ENCODE measurements around the gene C2orf76. TPM values are rescaled to one million over a fixed set of nuclear protein-coding genes. Genes with fewer than 3 reads are reported as not detected.

The C2orf76 gene
- total and polyA plus RNA-seq, 7 donors = 11.1 to 26.4 (median 17.6) TPM

DNA sequence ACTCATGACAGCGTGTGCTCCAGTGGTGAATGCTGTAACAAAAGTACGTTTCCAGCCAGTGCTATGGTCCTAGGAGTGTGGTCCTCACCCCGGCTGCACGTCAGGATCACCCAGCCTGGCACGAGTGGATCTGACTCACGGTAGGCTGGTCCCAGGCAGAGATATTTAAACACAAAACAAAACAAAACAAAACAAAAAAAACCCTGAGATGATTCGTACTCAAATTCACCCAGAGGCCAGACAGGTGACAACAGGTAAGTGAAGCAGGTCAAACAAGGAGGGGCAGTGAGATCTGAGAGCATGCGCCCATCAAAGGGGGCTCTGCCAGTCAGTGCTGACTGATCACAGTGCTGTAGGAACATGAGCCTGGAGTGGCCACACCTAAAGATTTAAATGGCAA, 43.2 kb downstream of the C2orf76 start:
- Histone ChIP-seq H3K36me3 (no peaks in the 10 kb centered on the region), H3K9me3 (no peaks in the 10 kb centered on the region), H3K4me3 (no peak overlapping the region), H3K4me1 (no peaks in the 10 kb centered on the region), H3K27ac (no peak overlapping the region), H3K27me3 (no peaks in the 10 kb centered on the region)
- no peak for DNase-seq
- intact Hi-C loops (cut with DNase I) = no loop called here
- 68 to 90% methylated on average over 8 of the region's 8 CpGs for WGBS, 2 donors
- no peak for TF ChIP-seq POLR2A (IDR thresholded peaks at IDR 0.05)
- no peak for TF ChIP-seq POLR2AphosphoS5 (IDR thresholded peaks at IDR 0.05)
- no peak for TF ChIP-seq EP300 (IDR thresholded peaks at IDR 0.05)
- TF ChIP-seq, protein P1, sequence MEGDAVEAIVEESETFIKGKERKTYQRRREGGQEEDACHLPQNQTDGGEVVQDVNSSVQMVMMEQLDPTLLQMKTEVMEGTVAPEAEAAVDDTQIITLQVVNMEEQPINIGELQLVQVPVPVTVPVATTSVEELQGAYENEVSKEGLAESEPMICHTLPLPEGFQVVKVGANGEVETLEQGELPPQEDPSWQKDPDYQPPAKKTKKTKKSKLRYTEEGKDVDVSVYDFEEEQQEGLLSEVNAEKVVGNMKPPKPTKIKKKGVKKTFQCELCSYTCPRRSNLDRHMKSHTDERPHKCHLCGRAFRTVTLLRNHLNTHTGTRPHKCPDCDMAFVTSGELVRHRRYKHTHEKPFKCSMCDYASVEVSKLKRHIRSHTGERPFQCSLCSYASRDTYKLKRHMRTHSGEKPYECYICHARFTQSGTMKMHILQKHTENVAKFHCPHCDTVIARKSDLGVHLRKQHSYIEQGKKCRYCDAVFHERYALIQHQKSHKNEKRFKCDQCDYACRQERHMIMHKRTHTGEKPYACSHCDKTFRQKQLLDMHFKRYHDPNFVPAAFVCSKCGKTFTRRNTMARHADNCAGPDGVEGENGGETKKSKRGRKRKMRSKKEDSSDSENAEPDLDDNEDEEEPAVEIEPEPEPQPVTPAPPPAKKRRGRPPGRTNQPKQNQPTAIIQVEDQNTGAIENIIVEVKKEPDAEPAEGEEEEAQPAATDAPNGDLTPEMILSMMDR (IDR thresholded peaks at IDR 0.05) = no peak

DNA sequence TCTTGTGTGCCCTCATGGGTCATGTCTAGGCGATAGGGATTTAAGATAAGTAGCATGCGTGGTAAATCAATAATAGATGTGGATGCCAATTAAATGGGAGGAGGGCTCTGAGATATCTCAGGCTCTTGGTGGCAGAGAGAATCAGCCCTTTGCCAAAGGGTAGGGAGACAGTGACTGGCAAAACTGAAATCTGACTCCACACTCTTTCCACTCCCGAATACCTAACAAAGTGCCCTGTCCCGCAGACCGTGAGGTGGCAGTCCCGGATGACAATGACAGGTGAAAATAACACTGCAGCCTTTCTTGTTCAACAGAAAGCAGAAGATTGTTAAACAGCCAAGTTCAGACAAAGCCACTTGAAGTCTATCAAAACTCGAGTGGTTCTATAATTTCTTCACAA, 47.0 kb downstream of the C2orf76 start:
- no peak for DNase-seq
- Histone ChIP-seq H3K9me3 (no peaks in the 10 kb centered on the region), H3K36me3 (no peaks in the 10 kb centered on the region), H3K4me1 (no peaks in the 10 kb centered on the region), H3K27ac (no peak overlapping the region), H3K27me3 (no peaks in the 10 kb centered on the region), H3K4me3 (no peak overlapping the region)
- WGBS, 2 donors = 63 to 90% methylated on average over 7 of the region's 7 CpGs
- intact Hi-C loops (cut with DNase I) = no loop called here
- no peak for TF ChIP-seq POLR2AphosphoS5 (IDR thresholded peaks at IDR 0.05)
- no peak for TF ChIP-seq EP300 (IDR thresholded peaks at IDR 0.05)
- TF ChIP-seq, protein P1 (IDR thresholded peaks at IDR 0.05) = no peak
- TF ChIP-seq POLR2A (IDR thresholded peaks at IDR 0.05) = no peak

DNA sequence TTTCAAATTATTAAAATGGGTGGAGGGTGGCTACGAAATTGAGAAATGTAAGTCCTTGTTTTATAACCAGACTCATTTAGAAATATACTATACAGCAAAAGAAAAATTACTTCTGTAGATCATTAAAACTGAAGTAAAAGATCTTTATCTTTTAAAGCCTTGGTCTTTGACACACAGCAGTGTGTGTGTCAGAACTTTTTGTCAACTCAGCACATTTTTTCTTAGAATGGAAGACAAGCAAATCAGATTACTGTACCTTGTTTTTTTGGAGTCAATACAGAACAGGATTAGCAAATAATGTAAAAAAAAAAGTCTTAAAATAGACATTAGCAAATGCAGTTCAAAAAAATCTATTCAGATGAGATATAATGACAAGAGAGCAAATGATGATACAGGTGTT, 49.1 kb downstream of the C2orf76 start:
- H3K9me3 ChIP-seq = no peaks in the 10 kb centered on the region
- no peak overlapping the region for H3K27ac ChIP-seq
- no peak overlapping the region for H3K4me3 ChIP-seq
- no peaks in the 10 kb centered on the region for H3K27me3 ChIP-seq
- H3K4me1 ChIP-seq = no peaks in the 10 kb centered on the region
- WGBS, 2 donors = 76 to 91% methylated on average over 1 of the region's 1 CpG
- intact Hi-C loops (cut with DNase I) = no loop called here
- TF ChIP-seq EP300 (IDR thresholded peaks at IDR 0.05) (no peak), POLR2AphosphoS5 (IDR thresholded peaks at IDR 0.05) (no peak), POLR2A (IDR thresholded peaks at IDR 0.05) (no peak)
- TF ChIP-seq, protein P1 (IDR thresholded peaks at IDR 0.05) = no peak
- no peak for DNase-seq
- no peaks in the 10 kb centered on the region for H3K36me3 ChIP-seq

DNA sequence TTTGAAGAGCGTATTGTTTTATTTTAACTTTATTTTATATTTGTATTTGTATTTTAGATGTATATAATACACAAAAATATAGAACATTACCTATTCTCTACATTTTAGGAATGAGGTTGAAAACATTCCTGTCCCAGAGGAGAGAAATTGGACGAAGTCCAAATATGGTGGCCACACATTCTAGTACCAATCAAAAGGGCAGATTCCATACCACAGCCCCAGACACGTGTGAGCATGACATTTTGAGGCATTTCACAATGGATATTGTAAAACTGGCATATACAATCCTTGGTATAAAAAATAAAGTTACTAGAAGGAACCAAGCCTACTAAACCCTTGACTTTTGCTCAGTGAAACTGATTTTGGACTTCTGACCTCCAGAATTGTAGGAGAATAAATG, 50.6 kb downstream of the C2orf76 start:
- TF ChIP-seq EP300 (IDR thresholded peaks at IDR 0.05) (no peak), POLR2AphosphoS5 (IDR thresholded peaks at IDR 0.05) (no peak), POLR2A (IDR thresholded peaks at IDR 0.05) (no peak)
- TF ChIP-seq, protein P1 (IDR thresholded peaks at IDR 0.05) = no peak
- Histone ChIP-seq H3K36me3 (no peaks in the 10 kb centered on the region), H3K4me3 (no peak overlapping the region), H3K9me3 (no peaks in the 10 kb centered on the region), H3K4me1 (no peaks in the 10 kb centered on the region), H3K27ac (no peak overlapping the region), H3K27me3 (no peaks in the 10 kb centered on the region)
- no peak for DNase-seq
- WGBS, 2 donors = 26 to 70% methylated on average over 3 of the region's 3 CpGs
- intact Hi-C loops (cut with DNase I) = no loop called here

DNA sequence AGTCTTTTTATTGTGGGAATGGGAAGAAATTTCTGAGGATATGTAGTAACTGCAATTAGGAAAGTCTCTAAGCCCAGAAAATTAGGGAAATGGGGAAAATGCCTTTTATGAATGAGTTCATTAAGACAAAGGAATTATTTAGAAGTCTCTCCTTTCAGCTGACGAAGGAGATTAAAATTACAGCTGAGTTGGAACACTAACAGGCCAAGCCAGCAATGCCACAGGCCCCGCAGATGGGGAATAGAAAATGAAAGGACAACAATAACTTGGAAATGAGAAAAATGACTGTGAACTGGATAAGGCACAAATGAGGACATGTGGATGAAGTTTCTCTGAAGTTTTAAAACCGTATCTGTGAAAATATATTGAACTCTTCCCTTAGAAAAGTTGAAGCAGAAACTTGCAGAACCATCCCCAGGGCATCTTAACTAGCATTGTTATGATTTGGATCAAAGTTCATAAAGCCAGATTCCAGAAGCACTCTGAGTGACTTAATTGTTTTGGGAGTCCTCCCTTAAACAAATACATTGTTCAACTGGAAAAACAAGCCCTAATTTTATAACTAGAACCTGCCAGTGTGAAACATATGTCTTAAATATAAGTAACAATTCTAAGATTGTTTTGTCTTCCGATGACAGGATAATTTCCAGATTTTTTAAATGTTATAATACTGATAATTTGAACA, 51.3 kb downstream of the C2orf76 start:
- intact Hi-C loops (cut with DNase I) = no loop called here
- no peak for TF ChIP-seq POLR2AphosphoS5 (IDR thresholded peaks at IDR 0.05)
- no peak for TF ChIP-seq POLR2A (IDR thresholded peaks at IDR 0.05)
- TF ChIP-seq, protein P1 (IDR thresholded peaks at IDR 0.05) = no peak
- no peak for TF ChIP-seq EP300 (IDR thresholded peaks at IDR 0.05)
- Histone ChIP-seq H3K27ac (peak overlapping the region in 1 of 4 donors; percentile 21), H3K4me1 (no peaks in the 10 kb centered on the region), H3K4me3 (no peak overlapping the region), H3K27me3 (no peaks in the 10 kb centered on the region), H3K36me3 (no peaks in the 10 kb centered on the region), H3K9me3 (no peaks in the 10 kb centered on the region)
- WGBS, 2 donors = 16 to 56% methylated on average over 4 of the region's 4 CpGs
- no peak for DNase-seq
